Heart left ventricle (tissue), 13 donors: ENCODE measurements around the gene ZFAND3.

Source experiments
- POLR2A ChIP-seq, 2 donors: fragments of 450-650 bp; IDR thresholded peaks; one replicate each; pipeline ENCODE4 v1.6.1; 2017; ENCODE audit warnings: antibody characterized with exemption in 2 of 2, mild to moderate bottlenecking in 2 of 2, moderate library complexity in 2 of 2
- TF ChIP-seq, protein P1 (sequence below), 12 donors: fragments of 200-600 bp; sonication (generic) in 4 of 12; IDR thresholded peaks; one replicate each; pipeline versions ENCODE4 v1.5.0 to v1.8.0; 2018 to 2022; ENCODE audit warnings: antibody characterized with exemption in 12 of 12, mild to moderate bottlenecking in 5 of 12
- donor health status: ischemic (EF 13 %, LVEDD 7.1; RV severe dilation, severe dysfunction).
- donor health status: DM: no; HTN: yes; CAD: no.
- donor health status: DM: no; HTN: no; CAD: no.
- donor health status: ischemic (EF 25% LVEDD 6.9; RV normal size, moderate dysfunction).
- donor health status: ischemic (EF 25% LVEDD 5.7; RV mildly dilated, moderate dysfunction).
- donor health status: ischemic (EF 35%, LVEDD 5.7; RV mildly dilated, moderate dysfunction).
- donor health status: nonischemic (EF 11% LVEDD 7.7; RV severe dilation, severe dysfunction).
- donor health status: DM: yes; HTN: yes; CAD: no.
- donor health status: PGD.
- donor health status: ischemic (EF 29% LVEDD 5.4; RV normal size, mild dysfunction).
- donor health status: nonischemic (EF 23%, LVEDD 6.1; RV moderate dilation, normal function).

DNA sequence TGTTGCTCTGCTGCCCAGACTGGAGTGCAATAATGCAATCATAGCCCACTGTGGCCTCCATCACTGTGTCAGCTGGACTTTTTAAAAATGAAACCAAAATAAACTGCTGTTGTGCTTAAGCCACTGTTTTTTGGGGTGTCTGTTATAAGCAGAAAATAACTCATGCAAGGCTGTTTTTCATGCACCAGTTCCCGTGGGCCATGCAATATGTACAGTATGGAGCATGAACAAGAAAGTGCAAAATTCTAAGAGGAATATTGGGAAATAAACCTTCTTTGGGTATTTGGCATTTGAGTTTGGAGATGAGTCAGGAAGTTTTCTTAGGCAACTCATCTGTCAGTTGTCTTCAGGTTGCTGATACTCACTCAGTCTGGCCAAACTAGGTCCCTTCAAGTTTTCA, 14.9 kb upstream of the ZFAND3 start:
- TF ChIP-seq POLR2A (IDR thresholded peaks at IDR 0.05) = no peak
- TF ChIP-seq, protein P1, sequence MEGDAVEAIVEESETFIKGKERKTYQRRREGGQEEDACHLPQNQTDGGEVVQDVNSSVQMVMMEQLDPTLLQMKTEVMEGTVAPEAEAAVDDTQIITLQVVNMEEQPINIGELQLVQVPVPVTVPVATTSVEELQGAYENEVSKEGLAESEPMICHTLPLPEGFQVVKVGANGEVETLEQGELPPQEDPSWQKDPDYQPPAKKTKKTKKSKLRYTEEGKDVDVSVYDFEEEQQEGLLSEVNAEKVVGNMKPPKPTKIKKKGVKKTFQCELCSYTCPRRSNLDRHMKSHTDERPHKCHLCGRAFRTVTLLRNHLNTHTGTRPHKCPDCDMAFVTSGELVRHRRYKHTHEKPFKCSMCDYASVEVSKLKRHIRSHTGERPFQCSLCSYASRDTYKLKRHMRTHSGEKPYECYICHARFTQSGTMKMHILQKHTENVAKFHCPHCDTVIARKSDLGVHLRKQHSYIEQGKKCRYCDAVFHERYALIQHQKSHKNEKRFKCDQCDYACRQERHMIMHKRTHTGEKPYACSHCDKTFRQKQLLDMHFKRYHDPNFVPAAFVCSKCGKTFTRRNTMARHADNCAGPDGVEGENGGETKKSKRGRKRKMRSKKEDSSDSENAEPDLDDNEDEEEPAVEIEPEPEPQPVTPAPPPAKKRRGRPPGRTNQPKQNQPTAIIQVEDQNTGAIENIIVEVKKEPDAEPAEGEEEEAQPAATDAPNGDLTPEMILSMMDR (IDR thresholded peaks at IDR 0.05) = no peak
